ENCODE results near the gene ADGRD2.

ADGRD2 gene

GRCh38 chr9:124437086-124437485 is 13.2 kb upstream of the ADGRD2 start:
- DNase-seq = no peak

GRCh38 chr9:124438091-124438490 is 12.2 kb upstream of the ADGRD2 start:
- DNase-seq = no peak

GRCh38 chr9:124439086-124439485 is 11.2 kb upstream of the ADGRD2 start:
- no peak for DNase-seq

- no peak for DNase-seq
Observed at GRCh38 chr9:124439686-124440243, 10.5 kb upstream of the ADGRD2 start.

- no peak for DNase-seq
Observed at GRCh38 chr9:124440786-124441185, 9.5 kb upstream of the ADGRD2 start.

GRCh38 chr9:124441291-124441690 is 9.0 kb upstream of the ADGRD2 start:
- no peak for DNase-seq

GRCh38 chr9:124442379-124442778 is 7.9 kb upstream of the ADGRD2 start:
- DNase-seq = no peak

GRCh38 chr9:124442826-124443225 is 7.4 kb upstream of the ADGRD2 start:
- DNase-seq = no peak

- DNase-seq = no peak
Observed at GRCh38 chr9:124443625-124444024, 6.6 kb upstream of the ADGRD2 start.

GRCh38 chr9:124444166-124444565 is 6.1 kb upstream of the ADGRD2 start:
- no peak for DNase-seq

- no peak for DNase-seq
Observed at GRCh38 chr9:124447297-124447661, 3.0 kb upstream of the ADGRD2 start.

GRCh38 chr9:124448019-124448418 is 2.2 kb upstream of the ADGRD2 start:
- DNase-seq = no peak

- DNase-seq = no peak
Observed at GRCh38 chr9:124449381-124450151, 685 bp upstream of the ADGRD2 start.

GRCh38 chr9:124450931-124451661 is 845 bp downstream of the ADGRD2 start:
- no peak for DNase-seq

GRCh38 chr9:124452326-124452725 is 2.1 kb downstream of the ADGRD2 start:
- DNase-seq = no peak

GRCh38 chr9:124452841-124453585 is 2.8 kb downstream of the ADGRD2 start:
- DNase-seq = no peak

- no peak for DNase-seq
Observed at GRCh38 chr9:124453586-124454191, 3.4 kb downstream of the ADGRD2 start.

- no peak for DNase-seq
Observed at GRCh38 chr9:124454296-124454695, 4.0 kb downstream of the ADGRD2 start.

GRCh38 chr9:124454791-124455443 is 4.7 kb downstream of the ADGRD2 start:
- DNase-seq = no peak

GRCh38 chr9:124455820-124456219 is 5.6 kb downstream of the ADGRD2 start:
- DNase-seq = no peak

GRCh38 chr9:124456341-124457078 is 6.3 kb downstream of the ADGRD2 start:
- DNase-seq = no peak

All from amniotic stem cell (primary cell).